HepG2 (cell line): ENCODE data around the gene COG1. TPM values are rescaled to one million over a fixed set of nuclear protein-coding genes. Genes with fewer than 3 reads are reported as not detected.
A peak's percentile ranks its signal among the peaks of the same experiment; 100 is the strongest.

Experiments
- AHR ChIP-seq: IDR thresholded peaks from 2 replicates; pipeline ENCODE4 v1.6.1; 2018; ENCODE audit warnings: missing genetic modification reagents, missing compliant biosample characterization
- ARHGAP35 ChIP-seq: sonication (generic); formaldehyde crosslinking; IDR thresholded peaks from 2 replicates; pipeline ENCODE4 v1.9.0; 2022; ENCODE audit warnings: mild to moderate bottlenecking, inconsistent platforms, moderate library complexity, missing genetic modification reagents, borderline replicate concordance
- ATRX ChIP-seq: sonication (generic); formaldehyde crosslinking; IDR thresholded peaks from 2 replicates; pipeline ENCODE4 v1.4.0; 2020; ENCODE audit warnings: missing genetic modification reagents, borderline replicate concordance
- FOXA3 ChIP-seq: IDR thresholded peaks from 2 replicates; pipeline ENCODE4 v1.6.1; 2016; ENCODE audit warnings: missing genetic modification reagents, missing compliant biosample characterization
- LRRFIP1 ChIP-seq: sonication (generic); formaldehyde crosslinking; conservative IDR thresholded peaks from 2 replicates; pipeline ENCODE4 v1.4.0; 2020; ENCODE audit warnings: missing genetic modification reagents
- MAFK ChIP-seq, 2 experiments: IDR thresholded peaks in 1 of 2; conservative IDR thresholded peaks in 1 of 2; 2 replicates each; pipeline ENCODE4 v1.6.1; 2011; ENCODE audit warnings: improper control_type of control experiment in 2 of 2, low read length in 2 of 2
- NONO ChIP-seq, 2 experiments: fragments of 450-650 bp in 1 of 2; sonication (generic) in 1 of 2; formaldehyde crosslinking in 1 of 2; IDR thresholded peaks in 1 of 2; conservative IDR thresholded peaks in 1 of 2; 2 replicates each; pipeline versions ENCODE4 v1.6.1 to v1.8.0; 2017 to 2022; ENCODE audit warnings: mild to moderate bottlenecking in 1 of 2, missing genetic modification reagents in 1 of 2, moderate library complexity in 1 of 2
- SMARCC2 ChIP-seq: fragments of 450-650 bp; IDR thresholded peaks from 2 replicates; pipeline ENCODE4 v1.6.1; 2017; ENCODE audit warnings: antibody characterized with exemption, mild to moderate bottlenecking
- TCF12 ChIP-seq, 2 experiments: fragments of 450-650 bp in 1 of 2; sonication (generic) in 1 of 2; formaldehyde crosslinking in 1 of 2; IDR thresholded peaks; 2 replicates each; pipeline versions ENCODE4 v1.6.1 to v1.8.0; 2017 to 2022; ENCODE audit warnings: antibody characterized with exemption in 1 of 2, mild to moderate bottlenecking in 1 of 2, missing genetic modification reagents in 1 of 2, moderate library complexity in 1 of 2
- ZBTB8A ChIP-seq: sonication (generic); formaldehyde crosslinking; IDR thresholded peaks from 2 replicates; pipeline ENCODE4 v1.4.0; 2020; ENCODE audit warnings: mild to moderate bottlenecking, low read depth, missing genetic modification reagents, borderline replicate concordance
- ZFP62 ChIP-seq: sonication (generic); formaldehyde crosslinking; IDR thresholded peaks from 2 replicates; pipeline ENCODE4 v1.4.0; 2020; ENCODE audit warnings: missing genetic modification reagents
- ZNF10 ChIP-seq: sonication (generic); formaldehyde crosslinking; IDR thresholded peaks from 2 replicates; pipeline ENCODE4 v1.4.0; 2020; ENCODE audit warnings: mild to moderate bottlenecking, low read depth, missing genetic modification reagents, borderline replicate concordance
- ZNF251 ChIP-seq: sonication (generic); formaldehyde crosslinking; IDR thresholded peaks from 2 replicates; pipeline ENCODE4 v1.9.0; 2021; ENCODE audit warnings: mild to moderate bottlenecking, missing genetic modification reagents
- ZNF253 ChIP-seq: sonication (generic); formaldehyde crosslinking; IDR thresholded peaks from 2 replicates; pipeline ENCODE4 v1.8.0; 2022; ENCODE audit warnings: mild to moderate bottlenecking, missing genetic modification reagents, borderline replicate concordance
- ZNF547 ChIP-seq: sonication (generic); formaldehyde crosslinking; IDR thresholded peaks from 2 replicates; pipeline ENCODE4 v1.5.1; 2020; ENCODE audit warnings: mild to moderate bottlenecking, missing genetic modification reagents
- ZNF598 ChIP-seq: sonication (generic); formaldehyde crosslinking; IDR thresholded peaks from 2 replicates; pipeline ENCODE4 v1.5.1; 2020; ENCODE audit warnings: mild to moderate bottlenecking, missing genetic modification reagents, borderline replicate concordance
- ZNF7 ChIP-seq: IDR thresholded peaks from 2 replicates; pipeline ENCODE4 v1.6.1; 2016; ENCODE audit warnings: missing biosample characterization, missing genetic modification reagents
- ZNF788 ChIP-seq: sonication (generic); formaldehyde crosslinking; IDR thresholded peaks from 2 replicates; pipeline ENCODE4 v1.5.0; 2020; ENCODE audit warnings: mild to moderate bottlenecking, missing genetic modification reagents, borderline replicate concordance
- polyA plus RNA-seq, 8 experiments: library from polyadenylated mRNA; depleted of rRNA in 3 of 8; stranded (reverse) in 7 of 8; unstranded in 1 of 8; fragments of >200 nt; fragmentation: Illumina TruSeq in 4 of 8; extraction: Trizol in 4 of 8; gene quantifications; 2 replicates each; pipeline versions ENCODE4 v1.2.1 to v1.2.3, GENCODE V29; 2011 to 2016; ENCODE audit warnings: low read depth in 4 of 8, missing spikeins in 1 of 8, mixed read lengths in 1 of 8; ENCODE audit not compliant: insufficient read depth in 1 of 8
- total RNA-seq, 5 experiments: library from RNA; depleted of rRNA; stranded (reverse); fragments of >200 nt; fragmentation: Illumina TruSeq; extraction: Trizol; gene quantifications; 2 replicates each; pipeline ENCODE4 v1.2.3, GENCODE V29; 2016; ENCODE audit warnings: low read depth in 1 of 5
- TF ChIP-seq, protein P1 (sequence below): sonication (generic); formaldehyde crosslinking; IDR thresholded peaks from 2 replicates; pipeline ENCODE4 v1.4.0; 2020; ENCODE audit warnings: missing genetic modification reagents
- TF ChIP-seq, protein P2 (sequence below): sonication (generic); formaldehyde crosslinking; IDR thresholded peaks from 2 replicates; pipeline ENCODE4 v1.4.0; 2020; ENCODE audit warnings: missing genetic modification reagents

The COG1 gene
- total and polyA plus RNA-seq, 2 of the 13 experiments (the other 11 are each of a cell fraction or from before 2014, with no cell fraction given): 36.6 to 39.7 TPM

DNA sequence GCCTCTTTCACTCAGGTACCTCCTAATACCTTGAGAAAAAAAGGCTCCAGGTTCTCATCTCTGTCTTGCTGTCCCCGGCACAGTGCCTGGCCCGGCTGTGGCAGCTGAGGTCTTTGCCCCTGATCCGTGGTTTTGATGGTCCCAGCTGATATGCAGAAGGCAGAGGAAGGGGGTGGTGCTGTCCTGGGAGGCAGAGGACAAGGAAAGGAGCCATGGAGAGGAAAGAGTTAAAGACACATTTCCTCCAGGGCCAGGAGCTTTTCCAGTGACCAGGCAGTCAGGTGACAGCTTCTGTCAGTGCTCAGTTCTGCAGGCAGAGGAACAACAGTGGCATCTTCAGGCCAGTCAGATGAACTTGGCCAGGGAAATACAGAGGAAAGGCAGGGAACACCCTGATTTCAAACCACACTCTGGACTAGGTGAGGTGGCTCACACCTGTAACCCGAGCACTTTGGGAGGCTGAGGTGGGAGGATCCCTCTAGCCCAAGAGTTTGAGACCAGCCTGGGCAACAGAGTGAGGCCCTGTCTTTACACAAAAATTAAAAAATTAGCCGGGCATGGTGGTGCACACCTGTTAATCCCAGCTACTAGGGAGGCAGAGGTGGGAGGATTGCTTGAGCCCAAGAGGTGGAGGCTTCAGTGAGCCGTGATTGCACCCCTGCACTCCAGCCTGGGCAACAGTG, 3.3 kb upstream of the COG1 start (continued):
- TF ChIP-seq, protein P1, sequence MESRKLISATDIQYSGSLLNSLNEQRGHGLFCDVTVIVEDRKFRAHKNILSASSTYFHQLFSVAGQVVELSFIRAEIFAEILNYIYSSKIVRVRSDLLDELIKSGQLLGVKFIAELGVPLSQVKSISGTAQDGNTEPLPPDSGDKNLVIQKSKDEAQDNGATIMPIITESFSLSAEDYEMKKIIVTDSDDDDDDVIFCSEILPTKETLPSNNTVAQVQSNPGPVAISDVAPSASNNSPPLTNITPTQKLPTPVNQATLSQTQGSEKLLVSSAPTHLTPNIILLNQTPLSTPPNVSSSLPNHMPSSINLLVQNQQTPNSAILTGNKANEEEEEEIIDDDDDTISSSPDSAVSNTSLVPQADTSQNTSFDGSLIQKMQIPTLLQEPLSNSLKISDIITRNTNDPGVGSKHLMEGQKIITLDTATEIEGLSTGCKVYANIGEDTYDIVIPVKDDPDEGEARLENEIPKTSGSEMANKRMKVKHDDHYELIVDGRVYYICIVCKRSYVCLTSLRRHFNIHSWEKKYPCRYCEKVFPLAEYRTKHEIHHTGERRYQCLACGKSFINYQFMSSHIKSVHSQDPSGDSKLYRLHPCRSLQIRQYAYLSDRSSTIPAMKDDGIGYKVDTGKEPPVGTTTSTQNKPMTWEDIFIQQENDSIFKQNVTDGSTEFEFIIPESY (CRISPR knock-in tag): peak; percentile 41; the same call in 1 of the 2 replicates
- TF ChIP-seq ZFP62 (CRISPR knock-in tag) (no peak), LRRFIP1 (no peak), ARHGAP35 (CRISPR knock-in tag) (no peak), ZNF251 (CRISPR knock-in tag) (0 out of 2 replicates have a peak, but pooled peaks have one; percentile 23), NONO (IDR thresholded peaks at IDR 0.05) (no peak), NONO (CRISPR knock-in tag; conservative IDR thresholded peaks at IDR 0.05) (no peak), FOXA3 (CRISPR knock-in tag) (peak; percentile 56), ZBTB8A (no peak), ZNF788 (CRISPR knock-in tag) (0 out of 2 replicates have a peak, but pooled peaks have one; percentile 54), TCF12 (IDR thresholded peaks at IDR 0.05) (no peak), TCF12 (CRISPR knock-in tag; IDR thresholded peaks at IDR 0.05) (no peak), SMARCC2 (no peak), ZNF253 (CRISPR knock-in tag) (no peak), ZNF7 (no peak), ZNF598 (CRISPR knock-in tag) (peak; percentile 15; the same call in 1 of the 2 replicates), ZNF547 (CRISPR knock-in tag) (no peak; the same call in 1 of the 2 replicates), AHR (no peak), ZNF10 (CRISPR knock-in tag) (no peak), ATRX (CRISPR knock-in tag) (no peak), MAFK (conservative IDR thresholded peaks at IDR 0.05 in 1 of 2, IDR thresholded peaks at IDR 0.05 in 1 of 2; ENCODE audit: low read length in 2 of 2) (no peak)
- TF ChIP-seq, protein P2, sequence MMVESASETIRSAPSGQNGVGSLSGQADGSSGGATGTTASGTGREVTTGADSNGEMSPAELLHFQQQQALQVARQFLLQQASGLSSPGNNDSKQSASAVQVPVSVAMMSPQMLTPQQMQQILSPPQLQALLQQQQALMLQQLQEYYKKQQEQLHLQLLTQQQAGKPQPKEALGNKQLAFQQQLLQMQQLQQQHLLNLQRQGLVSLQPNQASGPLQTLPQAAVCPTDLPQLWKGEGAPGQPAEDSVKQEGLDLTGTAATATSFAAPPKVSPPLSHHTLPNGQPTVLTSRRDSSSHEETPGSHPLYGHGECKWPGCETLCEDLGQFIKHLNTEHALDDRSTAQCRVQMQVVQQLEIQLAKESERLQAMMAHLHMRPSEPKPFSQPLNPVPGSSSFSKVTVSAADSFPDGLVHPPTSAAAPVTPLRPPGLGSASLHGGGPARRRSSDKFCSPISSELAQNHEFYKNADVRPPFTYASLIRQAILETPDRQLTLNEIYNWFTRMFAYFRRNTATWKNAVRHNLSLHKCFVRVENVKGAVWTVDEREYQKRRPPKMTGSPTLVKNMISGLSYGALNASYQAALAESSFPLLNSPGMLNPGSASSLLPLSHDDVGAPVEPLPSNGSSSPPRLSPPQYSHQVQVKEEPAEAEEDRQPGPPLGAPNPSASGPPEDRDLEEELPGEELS (CRISPR knock-in tag): peak; percentile 69
